GM10248 (cell line): Measurements from ENCODE around the gene TBX3.
"Not testable (repeated sequence)": the region's sequence is repeated elsewhere in the genome, so short reads cannot be mapped to it uniquely, and the experiment has no call there.

Experiments
- CTCF ChIA-PET: fragments of 300-600 bp; sonication (Branson Sonifier 250); formaldehyde crosslinking; extraction: SDS; loops from one replicate; lab custom pipeline; 2021; ENCODE audit warnings: antibody characterized with exemption; lab: Yijun Ruan, JAX
- POLR2A ChIA-PET: fragments of 350-650 bp; sonication (Branson Sonifier 250); formaldehyde crosslinking; extraction: SDS; loops from one replicate; lab custom pipeline; 2020; ENCODE audit warnings: antibody characterized with exemption; lab: Yijun Ruan, JAX
- DNase-seq: peaks from one replicate; pipeline ENCODE4 v3.0.0; 2012; ENCODE audit errors: extremely low spot score
- CTCF ChIP-seq: IDR thresholded peaks from 2 replicates; pipeline ENCODE4 v1.5.1; 2012; ENCODE audit warnings: mild to moderate bottlenecking, low read depth; ENCODE audit errors: extremely low read depth, missing control alignments, control extremely low read depth

TBX3 gene

GRCh38 chr12:114713466-114714215, 29.7 kb upstream of the TBX3 start:
- TF ChIP-seq CTCF: no peak
- CTCF ChIA-PET: no interaction called here
- POLR2A ChIA-PET: no interaction called here
- DNase-seq: no peak

GRCh38 chr12:114711689-114712152, 27.7 kb upstream of the TBX3 start:
- ChIA-PET POLR2A (no interaction called here), CTCF (no interaction called here)
- no peak for TF ChIP-seq CTCF
- no peak for DNase-seq

DNA sequence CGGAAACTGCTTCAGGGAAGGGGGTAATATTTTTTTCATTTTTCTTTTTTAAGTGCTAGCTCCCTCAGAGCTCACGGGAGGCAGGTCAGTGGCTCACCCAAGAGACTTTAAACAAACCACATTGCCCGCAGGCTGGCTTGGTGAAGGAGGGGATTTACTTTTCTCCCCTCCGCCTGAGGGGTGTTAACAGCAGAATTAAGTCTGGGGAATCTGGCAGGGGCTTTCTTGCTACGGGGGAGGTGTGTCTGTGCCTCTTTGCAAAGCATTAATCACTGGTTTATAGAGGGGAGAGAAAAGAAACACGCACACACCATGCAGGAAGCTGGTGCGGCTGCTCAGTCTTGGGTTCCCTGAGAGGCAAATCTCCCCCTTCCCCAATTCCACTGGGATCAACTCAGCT, 26.2 kb upstream of the TBX3 start:
- no peak for TF ChIP-seq CTCF
- DNase-seq: no peak
- ChIA-PET CTCF (no interaction called here), POLR2A (no interaction called here)

- no peak for TF ChIP-seq CTCF
- CTCF ChIA-PET: no interaction called here
- POLR2A ChIA-PET: no interaction called here
- no peak for DNase-seq
Observed at GRCh38 chr12:114709112-114709511, 25.1 kb upstream of the TBX3 start.

GRCh38 chr12:114708598-114708997, 24.6 kb upstream of the TBX3 start:
- POLR2A ChIA-PET, CTCF ChIA-PET, DNase-seq: not testable (repeated sequence)

DNA sequence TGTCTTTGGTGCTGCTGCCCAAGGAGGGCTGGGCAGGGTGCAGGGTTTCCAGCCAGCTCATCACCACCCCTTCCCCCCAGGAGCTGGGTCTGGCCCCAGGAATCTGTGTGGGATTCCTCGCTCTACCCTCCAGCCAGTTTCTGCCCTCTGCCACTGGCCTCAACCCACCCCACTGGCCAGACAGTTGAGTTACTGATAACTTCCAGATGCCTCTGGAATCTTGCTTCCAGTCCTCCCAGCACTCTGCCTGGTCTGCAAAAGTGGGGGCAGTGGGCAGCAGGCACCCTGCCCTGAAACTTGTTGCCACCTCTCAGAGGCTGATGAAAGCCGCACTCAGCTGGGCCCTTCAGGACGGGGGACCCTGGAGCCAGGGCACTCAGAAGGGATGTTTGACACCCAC, 20.1 kb upstream of the TBX3 start:
- ChIA-PET CTCF (no interaction called here), POLR2A (interaction anchor here (0.6 kb wide), 1 partner anchor 569 kb away, joined by 3 read pairs; no protein-coding TSS in a partner anchor)

More for the DNA sequence above, 20.1 kb upstream of the TBX3 start:
- DNase-seq: no peak
- TF ChIP-seq CTCF: no peak
